ENCODE results near the gene FEM1A.

DNA sequence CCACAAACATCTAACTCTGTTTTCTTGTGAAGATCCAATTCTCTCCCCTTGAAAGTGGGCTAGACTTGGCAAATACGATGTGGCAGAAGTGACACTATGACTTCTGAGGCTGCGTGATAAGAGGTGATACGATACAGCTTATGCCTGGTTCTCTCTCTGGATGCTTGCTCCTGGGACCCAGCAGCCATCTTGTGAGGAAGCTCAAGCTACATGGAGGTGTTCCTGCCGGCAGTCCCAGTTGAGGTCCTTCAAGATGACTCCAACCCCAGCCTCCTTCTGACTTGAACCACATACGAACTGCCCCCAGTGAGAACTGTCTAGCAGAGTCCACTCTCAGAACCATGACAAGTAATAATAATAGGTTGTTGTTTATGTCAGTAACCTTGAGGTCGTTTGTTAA is 10.7 kb upstream of the FEM1A start:
- TF ChIP-seq CREB1 (IDR thresholded peaks at IDR 0.05; ENCODE audit: low read depth), result no peak
- no peak for TF ChIP-seq EP300 (IDR thresholded peaks at IDR 0.05; ENCODE audit: borderline replicate concordance)
- TF ChIP-seq ZBTB7A (IDR thresholded peaks at IDR 0.05; ENCODE audit: low read depth), result no peak
- TF ChIP-seq NFIC (IDR thresholded peaks at IDR 0.05), result no peak
- TF ChIP-seq YY1 (IDR thresholded peaks at IDR 0.05; ENCODE audit: low read depth), result peak; percentile 66; the same call in 1 of the 2 replicates
- TF ChIP-seq REST (IDR thresholded peaks at IDR 0.05; ENCODE audit: low read depth), result no peak
- no peak for TF ChIP-seq CEBPB (IDR thresholded peaks at IDR 0.05)
- no peak for TF ChIP-seq EGR1 (IDR thresholded peaks at IDR 0.05)
- no peak for TF ChIP-seq FOXM1 (IDR thresholded peaks at IDR 0.05; ENCODE audit: borderline replicate concordance, low read depth)
- no peak for TF ChIP-seq TAF1 (IDR thresholded peaks at IDR 0.05; ENCODE audit: low read depth)
- TF ChIP-seq MAX (IDR thresholded peaks at IDR 0.05), result no peak
